Measurements from ENCODE around the gene NOL3. TPM values are rescaled to one million over a fixed set of nuclear protein-coding genes. Genes with fewer than 3 reads are reported as not detected.
"Not testable (repeated sequence)": the region's sequence is repeated elsewhere in the genome, so short reads cannot be mapped to it uniquely, and the experiment has no call there.

Gene NOL3
- total RNA-seq: 3.7 TPM

- FAIRE-seq: no peak
- DNase-seq (ENCODE audit: low spot score in 2 of 2): peak; percentile 79 to 82
Observed at GRCh38 chr16:67170168-67170948, at the start of gene NOL3. Gene NOL3 (plus strand): TSS chr16:67170538.

- DNase-seq (ENCODE audit: low spot score in 2 of 2); FAIRE-seq: not testable (repeated sequence)
Observed at GRCh38 chr16:67122799-67123198, 47.5 kb upstream of the NOL3 start.

DNA sequence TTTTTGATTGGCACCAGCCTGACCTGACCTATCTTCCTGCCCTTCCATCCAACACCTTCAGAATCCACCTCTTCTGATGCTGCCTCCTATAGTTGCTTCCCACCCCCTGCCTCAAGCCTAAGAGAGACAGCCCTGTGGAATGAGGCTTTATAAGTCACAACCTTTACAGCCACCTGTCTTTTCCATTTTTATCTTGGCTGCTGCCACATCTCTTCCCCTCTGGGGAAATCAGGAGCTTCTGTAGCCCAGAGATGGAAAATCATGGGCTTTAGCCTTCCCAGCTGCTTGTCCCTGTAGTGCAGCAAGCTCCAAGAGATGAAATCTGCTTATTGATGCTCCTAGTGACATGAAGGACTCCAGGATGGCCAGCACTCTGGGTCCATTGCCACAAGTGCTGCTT, 41.9 kb upstream of the NOL3 start:
- FAIRE-seq: no peak
- DNase-seq (ENCODE audit: low spot score in 2 of 2): no peak

DNA sequence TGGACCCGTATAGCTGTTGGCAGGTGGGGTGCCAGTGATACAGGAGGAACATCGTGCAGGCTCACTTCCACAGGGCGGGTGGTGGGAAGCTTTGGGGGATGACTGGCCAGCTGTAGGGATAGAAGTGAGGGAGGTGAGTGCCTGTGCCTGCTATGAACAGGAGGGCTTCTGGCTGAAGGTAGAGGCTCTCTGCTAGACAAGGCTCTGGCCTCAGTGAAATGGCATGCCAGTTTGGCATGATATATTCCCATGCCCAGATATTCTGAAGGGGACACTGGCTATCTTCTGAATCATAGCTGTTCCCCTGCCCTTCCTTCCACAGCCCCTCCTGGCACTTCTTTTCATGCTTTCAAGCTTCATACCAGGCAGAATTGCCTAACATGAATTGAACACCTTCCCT, 41.5 kb upstream of the NOL3 start:
- DNase-seq (ENCODE audit: low spot score in 2 of 2) (no peak), FAIRE-seq (no peak)

- FAIRE-seq: no peak
- DNase-seq (ENCODE audit: low spot score in 2 of 2): no peak
Observed at GRCh38 chr16:67129422-67129821, 40.9 kb upstream of the NOL3 start.

GRCh38 chr16:67137605-67138004, 32.7 kb upstream of the NOL3 start:
- FAIRE-seq (no peak), DNase-seq (ENCODE audit: low spot score in 2 of 2) (no peak)

GRCh38 chr16:67141391-67141790, 28.9 kb upstream of the NOL3 start:
- DNase-seq (ENCODE audit: low spot score in 2 of 2) (no peak), FAIRE-seq (no peak)

GRCh38 chr16:67142342-67142741, 28.0 kb upstream of the NOL3 start:
- FAIRE-seq (no peak), DNase-seq (ENCODE audit: low spot score in 2 of 2) (no peak)

GRCh38 chr16:67144943-67145342, 25.4 kb upstream of the NOL3 start:
- no peak for FAIRE-seq
- DNase-seq (ENCODE audit: low spot score in 2 of 2): no peak

- no peak for DNase-seq (ENCODE audit: low spot score in 2 of 2)
- no peak for FAIRE-seq
Observed at GRCh38 chr16:67145746-67146145, 24.6 kb upstream of the NOL3 start.

DNA sequence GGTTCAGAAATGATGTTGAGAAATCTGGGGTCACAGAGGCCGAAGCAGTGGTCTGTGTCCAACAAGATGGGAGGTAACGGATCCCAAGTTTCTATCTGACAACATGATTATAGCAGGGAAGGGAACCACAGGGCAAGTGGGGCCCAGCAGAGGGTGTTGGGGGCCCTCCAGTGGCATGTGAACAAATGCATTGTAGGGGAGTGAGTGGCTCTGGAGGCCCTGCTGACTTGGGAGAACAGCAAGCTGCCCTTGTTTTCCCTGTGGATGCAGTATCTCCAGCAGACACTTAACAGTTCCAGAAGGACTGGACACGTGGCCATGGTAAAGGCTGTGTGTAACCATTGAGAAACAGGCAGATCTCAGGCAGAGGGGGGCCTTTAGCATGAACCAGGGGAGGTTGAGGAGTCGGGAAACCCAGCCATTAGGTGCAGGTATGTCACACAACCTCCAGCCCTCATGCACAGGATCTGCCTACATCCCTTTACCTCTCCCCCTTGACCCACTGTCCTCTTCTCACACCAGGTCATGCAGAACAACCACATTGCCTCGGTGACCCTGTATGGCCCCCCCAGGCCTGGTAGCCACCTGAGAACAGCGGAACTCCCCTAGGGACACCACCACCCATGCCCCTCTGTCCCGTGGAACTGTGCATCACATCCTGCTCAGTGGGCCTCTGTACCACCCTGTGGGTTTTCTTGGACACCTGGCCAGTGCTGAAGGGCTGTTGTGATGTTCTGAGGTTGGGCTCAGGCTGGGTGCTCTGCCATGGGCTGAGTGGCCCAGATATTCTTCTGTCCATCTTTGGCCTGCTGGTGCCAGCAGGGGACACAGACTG, 23.6 kb upstream of the NOL3 start:
- FAIRE-seq: no peak
- peak in 1 of 2 donors; percentile 32 for DNase-seq (ENCODE audit: low spot score in 2 of 2)

DNA sequence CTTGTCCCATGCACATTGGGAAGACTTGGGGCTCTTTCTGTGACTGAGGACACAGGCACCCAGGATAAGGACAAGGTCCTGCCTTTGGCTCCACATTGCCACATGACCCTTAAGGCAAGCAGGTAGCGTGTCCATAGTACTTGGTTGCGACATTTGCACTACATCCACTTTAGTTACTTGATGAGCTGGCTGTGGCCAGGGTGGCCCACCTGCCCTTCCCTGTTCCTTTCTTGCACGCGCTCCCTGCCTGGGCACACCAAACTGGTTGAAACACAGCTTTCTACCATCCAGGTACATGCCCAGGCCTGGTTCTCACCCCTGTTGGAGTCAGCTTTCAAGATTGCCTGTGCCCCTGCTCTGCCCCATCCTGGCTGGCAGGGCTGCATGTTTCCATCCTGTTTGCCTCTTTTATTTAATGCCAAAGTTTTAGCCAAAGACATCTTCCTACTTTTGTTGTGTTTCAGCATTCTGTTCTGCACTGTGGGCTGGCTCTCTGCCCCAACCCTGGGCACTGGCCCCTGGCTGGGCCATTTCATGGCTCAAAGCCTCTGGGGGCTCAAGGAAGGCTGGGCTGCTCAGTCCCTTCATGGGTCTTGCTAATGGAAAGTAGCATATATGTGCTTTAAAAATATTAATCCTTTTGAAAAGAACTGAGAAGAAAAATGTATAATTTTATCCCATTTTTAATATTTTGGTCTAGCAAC, 22.7 kb upstream of the NOL3 start:
- DNase-seq (ENCODE audit: low spot score in 2 of 2) (peak in 1 of 2 donors; percentile 9), FAIRE-seq (no peak)

DNA sequence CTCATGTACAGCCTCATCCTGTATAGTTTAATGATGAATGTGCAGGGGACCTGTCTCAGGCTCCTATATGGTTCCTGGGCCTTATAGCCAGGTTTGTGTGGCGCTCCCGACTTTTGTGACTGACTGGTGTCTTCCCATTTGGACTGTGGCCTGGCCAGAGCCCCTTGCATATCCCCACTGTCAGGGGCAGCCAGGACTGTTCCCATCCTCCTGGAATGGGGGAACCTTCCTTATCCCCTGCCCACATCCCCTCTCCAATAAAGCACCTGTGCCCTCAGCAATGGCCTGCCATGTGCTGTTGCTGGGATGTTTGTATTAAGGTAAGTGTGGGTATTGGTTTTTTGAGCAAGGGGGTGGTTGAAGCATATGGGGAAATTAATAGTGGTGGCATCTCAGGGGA, 22.1 kb upstream of the NOL3 start:
- FAIRE-seq: no peak
- peak in 1 of 2 donors; percentile 9 for DNase-seq (ENCODE audit: low spot score in 2 of 2)

- FAIRE-seq (no peak), DNase-seq (ENCODE audit: low spot score in 2 of 2) (peak in 1 of 2 donors; percentile 15)
Observed at GRCh38 chr16:67148656-67149275, 21.6 kb upstream of the NOL3 start.

DNA sequence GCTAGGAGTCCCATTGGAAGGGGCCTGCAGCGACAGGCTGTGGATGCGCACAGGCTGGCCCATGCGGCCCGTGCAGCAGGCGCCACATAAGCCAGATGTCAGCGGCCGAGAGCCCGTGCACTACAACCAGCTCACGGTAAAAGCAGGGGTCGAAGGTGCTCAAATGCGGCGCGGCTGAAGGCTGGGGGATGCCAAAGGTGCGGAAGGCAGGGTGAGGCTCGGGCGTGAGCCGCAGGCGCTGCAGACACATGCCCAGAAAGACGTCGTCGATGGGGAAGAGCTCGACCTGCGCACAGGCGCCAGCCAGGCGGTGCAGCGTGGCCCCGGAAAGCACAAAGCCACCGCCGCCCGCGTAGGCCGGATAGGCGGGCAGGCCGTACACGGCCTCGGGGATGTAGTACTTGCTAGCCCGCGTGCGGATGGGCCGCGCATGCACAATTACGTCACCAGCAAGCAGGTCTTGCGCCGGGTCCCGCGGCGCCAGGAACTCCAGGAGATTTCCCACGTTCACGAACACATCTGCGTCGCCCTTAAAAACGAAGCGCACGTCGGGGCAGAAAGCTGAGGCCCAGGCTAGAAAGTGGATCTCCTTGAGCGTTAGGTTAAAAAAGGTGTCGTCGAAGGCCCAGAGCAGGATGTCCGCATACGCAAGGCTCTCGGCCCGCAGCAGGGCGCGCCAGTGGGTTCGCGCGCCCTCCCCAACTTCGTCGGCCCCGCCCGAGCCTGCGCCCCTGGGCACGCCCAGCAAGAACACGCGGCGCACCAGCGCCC, 20.9 kb upstream of the NOL3 start:
- DNase-seq (ENCODE audit: low spot score in 2 of 2): peak in 1 of 2 donors; percentile 30
- FAIRE-seq: no peak

GRCh38 chr16:67150047-67150832, 20.1 kb upstream of the NOL3 start:
- FAIRE-seq: no peak
- DNase-seq (ENCODE audit: low spot score in 2 of 2): peak; percentile 69 to 74

DNA sequence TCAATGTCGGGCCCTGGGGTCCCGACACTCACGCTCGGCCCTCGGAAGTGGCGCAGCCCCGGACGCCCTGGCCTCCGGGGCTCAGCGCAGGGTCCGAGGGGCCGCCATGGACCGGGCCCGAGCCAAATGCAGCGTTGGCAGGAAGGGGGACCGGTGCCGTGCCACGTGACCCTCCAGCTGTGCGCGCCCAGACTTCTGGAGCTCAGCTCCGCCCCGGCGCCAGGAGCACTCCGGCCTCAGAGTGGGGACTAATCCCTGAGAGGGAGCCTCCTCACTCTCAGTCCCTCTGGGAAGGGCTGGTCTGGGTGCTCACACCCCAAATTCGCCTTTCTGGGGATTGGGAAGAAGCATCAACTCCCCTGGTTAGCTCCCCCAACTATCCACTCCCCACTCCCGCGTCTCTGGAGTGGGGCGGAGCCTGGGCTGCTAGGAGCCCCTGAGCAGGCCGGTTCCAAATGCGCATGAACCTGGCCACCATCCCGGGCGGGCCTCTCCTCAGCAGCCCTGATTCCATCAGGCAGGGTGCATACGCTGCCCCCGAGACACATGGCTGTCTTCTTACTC, 19.4 kb upstream of the NOL3 start, which contains the start of gene B3GNT9:
TSS of gene B3GNT9 (minus strand) at position 166 of the 564 bp plus-strand sequence. CDS start 513 bp downstream, outside the sequence.
- FAIRE-seq (no peak), DNase-seq (ENCODE audit: low spot score in 2 of 2) (peak; percentile 77 to 87)

DNA sequence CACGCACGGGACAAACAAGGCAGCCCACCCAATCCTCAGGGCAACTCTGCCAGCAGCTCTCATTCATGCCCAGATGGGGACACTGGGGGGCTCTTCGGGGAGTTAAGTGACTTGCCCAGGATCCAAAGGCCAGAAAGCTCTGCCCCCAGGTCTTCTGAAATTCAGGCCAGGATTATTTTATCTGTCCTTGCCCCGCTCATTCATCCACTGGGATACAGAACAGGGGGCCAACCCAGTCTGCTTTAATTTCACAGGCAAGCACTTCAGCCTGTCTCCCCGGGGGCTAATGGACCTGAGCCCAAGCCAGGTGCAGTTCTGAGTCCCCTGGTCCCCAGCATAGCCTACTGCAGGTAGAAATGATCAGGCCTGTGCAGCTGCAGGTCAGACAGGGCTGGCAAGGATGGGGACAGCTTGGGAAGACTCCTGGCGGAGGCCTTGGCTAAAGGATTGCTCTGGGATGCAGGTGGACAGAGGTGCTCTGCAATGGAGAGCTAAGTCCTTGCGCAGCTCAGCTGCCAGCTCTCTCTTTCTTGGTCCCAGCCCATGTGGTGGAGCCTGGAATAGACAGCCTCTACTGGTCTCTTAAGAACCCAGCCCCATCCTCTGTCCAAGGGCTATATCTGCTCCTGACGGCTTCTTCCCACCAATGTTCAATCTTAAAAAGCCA, 18.8 kb upstream of the NOL3 start:
- FAIRE-seq (no peak), DNase-seq (ENCODE audit: low spot score in 2 of 2) (peak in 1 of 2 donors; percentile 38)
